T-helper 2 cell treated with Interferon-gamma antibody and Interleukin-4, amounts not matched to agents 5 μg/mL and 100 μg/mL, for 36 hours (primary cell): Measurements from ENCODE around the gene DBP.
"Not testable (repeated sequence)": the region's sequence is repeated elsewhere in the genome, so short reads cannot be mapped to it uniquely, and the experiment has no call there.

Source experiments
- DNase-seq: peaks from one replicate; pipeline ENCODE4 v3.0.0; 2021; ENCODE audit warnings: low spot score
- H3K27ac Mint-ChIP-seq: one replicate; pipeline ENCODE4 v1.8.0; 2021; ENCODE audit warnings: mild to moderate bottlenecking, mixed read lengths
- H3K27me3 Mint-ChIP-seq: one replicate; pipeline ENCODE4 v1.8.0; 2021; ENCODE audit warnings: low read depth, mixed read lengths
- H3K36me3 Mint-ChIP-seq: one replicate; pipeline ENCODE4 v1.8.0; 2021; ENCODE audit warnings: low read depth, mixed read lengths
- H3K4me1 Mint-ChIP-seq: one replicate; pipeline ENCODE4 v1.8.0; 2021; ENCODE audit warnings: low read depth, mixed read lengths
- H3K4me3 Mint-ChIP-seq: one replicate; pipeline ENCODE4 v1.8.0; 2022; ENCODE audit warnings: mild to moderate bottlenecking, moderate library complexity, mixed read lengths
- H3K9me3 Mint-ChIP-seq: one replicate; pipeline ENCODE4 v1.8.0; 2021; ENCODE audit warnings: mixed read lengths

The DBP gene

DNA sequence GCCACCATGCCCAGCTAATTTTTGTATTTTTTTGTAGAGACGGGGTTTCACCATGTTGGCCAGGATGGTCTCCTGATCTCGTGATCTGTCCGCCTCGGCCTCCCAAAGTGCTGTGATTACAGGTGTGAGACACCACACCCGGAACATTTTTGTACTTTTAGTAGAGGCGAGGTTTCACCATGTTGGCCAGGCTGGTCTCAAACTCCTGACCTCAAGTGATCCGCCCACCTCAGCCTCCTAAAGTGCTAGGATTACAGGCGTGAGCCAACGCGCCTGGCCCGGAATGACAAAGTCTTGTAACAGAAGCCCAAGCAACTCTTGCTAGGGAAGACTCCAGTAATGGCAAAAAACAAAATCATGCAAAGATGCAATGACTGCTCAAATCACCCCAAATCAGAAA lies 4.9 kb downstream of the DBP start:
- peaks cover 20% of the 10 kb centered on the region for H3K4me1 Mint-ChIP-seq
- H3K9me3 Mint-ChIP-seq, H3K27ac Mint-ChIP-seq, DNase-seq, H3K4me3 Mint-ChIP-seq, H3K27me3 Mint-ChIP-seq: not testable (repeated sequence)
- H3K36me3 Mint-ChIP-seq: peaks cover 14% of the 10 kb centered on the region

DNA sequence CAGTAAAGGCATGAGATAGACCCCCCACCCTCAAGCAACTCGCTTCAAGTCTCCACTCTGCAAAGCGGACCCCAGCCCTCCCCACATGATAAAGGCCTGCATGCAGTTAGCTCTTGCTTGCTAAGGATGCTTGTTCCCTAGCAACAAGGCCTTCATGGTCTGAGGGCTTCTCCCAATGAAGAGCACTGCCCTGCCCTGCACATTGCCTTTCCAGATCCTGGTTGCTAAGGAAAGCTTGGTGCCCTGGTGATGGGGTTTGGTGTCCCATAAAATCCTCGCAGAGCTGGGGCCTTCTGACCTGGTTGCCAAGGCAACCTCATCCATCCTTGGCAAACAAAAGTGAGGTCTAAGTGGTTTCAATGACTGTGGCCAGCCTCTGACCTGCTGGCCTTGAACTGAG lies 6.0 kb downstream of the DBP start:
- Mint-ChIP-seq H3K9me3 (no peaks in the 10 kb centered on the region), H3K4me1 (peaks cover 20% of the 10 kb centered on the region), H3K36me3 (peaks cover 16% of the 10 kb centered on the region), H3K27ac (no peak overlapping the region), H3K4me3 (no peak overlapping the region), H3K27me3 (no peaks in the 10 kb centered on the region)
- no peak for DNase-seq

DNA sequence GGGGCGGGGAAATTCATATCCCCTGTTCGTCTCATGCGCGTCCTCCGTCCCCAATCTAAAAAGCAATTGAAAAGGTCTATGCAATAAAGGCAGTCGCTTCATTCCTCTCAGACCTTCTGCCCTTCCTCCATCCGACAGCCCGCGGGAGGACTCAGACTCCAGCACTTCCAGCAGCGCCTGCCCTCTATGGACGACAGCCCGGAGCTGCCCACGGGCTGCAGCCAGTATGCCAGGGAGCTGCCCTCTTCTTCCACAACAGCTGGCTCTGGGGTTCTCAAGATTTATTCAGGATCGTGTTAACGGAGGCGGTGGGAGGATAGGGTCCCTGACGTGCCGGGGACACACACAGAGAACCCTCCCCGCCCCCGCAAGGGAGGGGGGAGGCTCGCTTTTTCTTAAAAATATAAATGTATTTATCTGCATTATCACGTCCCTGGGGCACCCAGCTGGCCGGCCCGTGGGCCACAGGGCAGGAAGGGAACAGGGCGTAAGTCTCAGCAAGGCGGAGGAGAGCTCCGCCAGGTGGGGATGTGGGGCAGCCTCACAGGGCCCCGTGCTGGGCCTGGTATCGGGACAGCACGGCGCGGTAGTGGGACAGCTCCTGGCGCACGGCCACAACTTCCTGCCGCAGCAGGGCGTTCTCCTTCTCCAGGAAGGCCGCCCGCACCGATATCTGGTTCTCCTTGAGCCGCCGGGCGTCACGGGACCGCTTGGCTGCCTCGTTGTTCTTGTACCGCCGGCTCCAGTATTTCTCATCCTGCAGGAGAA lies 6.7 kb downstream of the DBP start:
- H3K36me3 Mint-ChIP-seq: peaks cover 16% of the 10 kb centered on the region
- H3K27me3 Mint-ChIP-seq: no peaks in the 10 kb centered on the region
- DNase-seq: no peak
- no peaks in the 10 kb centered on the region for H3K9me3 Mint-ChIP-seq
- H3K4me1 Mint-ChIP-seq: peaks cover 17% of the 10 kb centered on the region
- H3K27ac Mint-ChIP-seq: peak overlapping the region; percentile 41
- no peak overlapping the region for H3K4me3 Mint-ChIP-seq

DNA sequence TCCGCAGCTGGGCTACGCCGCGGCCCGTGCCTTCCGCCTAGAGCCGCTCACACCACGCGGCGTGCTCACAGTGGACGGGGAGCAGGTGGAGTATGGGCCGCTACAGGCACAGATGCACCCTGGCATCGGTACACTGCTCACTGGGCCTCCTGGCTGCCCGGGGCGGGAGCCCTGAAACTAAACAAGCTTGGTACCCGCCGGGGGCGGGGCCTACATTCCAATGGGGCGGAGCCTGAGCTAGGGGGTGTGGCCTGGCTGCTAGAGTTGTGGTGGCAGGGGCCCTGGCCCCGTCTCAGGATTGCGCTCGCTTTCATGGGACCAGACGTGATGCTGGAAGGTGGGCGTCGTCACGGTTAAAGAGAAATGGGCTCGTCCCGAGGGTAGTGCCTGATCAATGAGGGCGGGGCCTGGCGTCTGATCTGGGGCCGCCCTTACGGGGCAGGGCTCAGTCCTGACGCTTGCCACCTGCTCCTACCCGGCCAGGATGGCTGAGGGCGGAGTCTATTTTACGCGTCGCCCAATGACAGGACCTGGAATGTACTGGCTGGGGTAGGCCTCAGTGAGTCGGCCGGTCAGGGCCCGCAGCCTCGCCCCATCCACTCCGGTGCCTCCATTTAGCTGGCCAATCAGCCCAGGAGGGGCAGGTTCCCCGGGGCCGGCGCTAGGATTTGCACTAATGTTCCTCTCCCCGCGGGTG lies 7.4 kb downstream of the DBP start:
- H3K36me3 Mint-ChIP-seq: peaks cover 16% of the 10 kb centered on the region
- H3K27me3 Mint-ChIP-seq: no peaks in the 10 kb centered on the region

DNA sequence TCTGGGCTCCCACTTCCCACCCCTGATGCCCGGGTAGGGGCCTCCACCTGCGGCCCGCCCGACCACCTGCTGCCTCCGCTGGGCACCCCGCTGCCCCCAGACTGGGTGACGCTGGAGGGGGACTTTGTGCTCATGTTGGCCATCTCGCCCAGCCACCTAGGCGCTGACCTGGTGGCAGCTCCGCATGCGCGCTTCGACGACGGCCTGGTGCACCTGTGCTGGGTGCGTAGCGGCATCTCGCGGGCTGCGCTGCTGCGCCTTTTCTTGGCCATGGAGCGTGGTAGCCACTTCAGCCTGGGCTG lies 7.9 kb downstream of the DBP start:
- DNase-seq: no peak
- H3K4me1 Mint-ChIP-seq: peaks cover 17% of the 10 kb centered on the region
- peaks cover 16% of the 10 kb centered on the region for H3K36me3 Mint-ChIP-seq
- no peaks in the 10 kb centered on the region for H3K27me3 Mint-ChIP-seq
- no peak overlapping the region for H3K4me3 Mint-ChIP-seq
- no peaks in the 10 kb centered on the region for H3K9me3 Mint-ChIP-seq
- no peak overlapping the region for H3K27ac Mint-ChIP-seq

More for the DNA sequence above, 7.4 kb downstream of the DBP start:
- H3K9me3 Mint-ChIP-seq: no peaks in the 10 kb centered on the region
- H3K4me3 Mint-ChIP-seq: no peak overlapping the region
- H3K4me1 Mint-ChIP-seq: peaks cover 16% of the 10 kb centered on the region
- H3K27ac Mint-ChIP-seq: no peak overlapping the region
- no peak for DNase-seq

DNA sequence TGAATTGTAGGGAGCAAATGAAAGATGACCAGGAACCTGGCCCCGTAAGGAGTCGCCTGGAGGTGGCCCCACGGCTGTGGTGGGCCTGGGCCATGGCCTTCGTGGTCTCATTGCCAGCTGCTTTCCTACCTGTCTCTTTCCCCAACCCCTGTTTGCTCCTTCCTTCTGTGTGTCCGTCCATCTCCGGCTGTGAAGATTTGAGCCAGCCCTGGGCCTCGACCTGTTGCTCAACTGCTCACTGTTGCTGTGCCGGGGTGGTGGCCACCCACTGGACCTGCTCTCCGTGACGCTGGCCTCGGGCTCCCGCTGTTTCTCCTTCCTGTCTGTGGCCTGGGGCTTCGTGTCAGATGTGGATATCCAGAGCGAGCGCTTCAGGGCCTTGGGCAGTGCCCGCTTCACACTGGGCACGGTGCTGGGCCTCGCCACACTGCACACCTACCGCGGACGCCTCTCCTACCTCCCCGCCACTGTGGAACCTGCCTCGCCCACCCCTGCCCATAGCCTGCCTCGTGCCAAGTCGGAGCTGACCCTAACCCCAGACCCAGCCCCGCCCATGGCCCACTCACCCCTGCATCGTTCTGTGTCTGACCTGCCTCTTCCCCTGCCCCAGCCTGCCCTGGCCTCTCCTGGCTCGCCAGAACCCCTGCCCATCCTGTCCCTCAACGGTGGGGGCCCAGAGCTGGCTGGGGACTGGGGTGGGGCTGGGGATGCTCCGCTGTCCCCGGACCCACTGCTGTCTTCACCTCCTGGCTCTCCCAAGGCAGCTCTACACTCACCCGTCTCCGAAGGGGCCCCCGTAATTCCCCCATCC lies 8.5 kb downstream of the DBP start:
- Mint-ChIP-seq H3K36me3 (peaks cover 18% of the 10 kb centered on the region), H3K27me3 (no peaks in the 10 kb centered on the region), H3K9me3 (no peaks in the 10 kb centered on the region), H3K4me1 (peaks cover 16% of the 10 kb centered on the region), H3K4me3 (no peak overlapping the region), H3K27ac (peak overlapping the region; percentile 65)
- no peak for DNase-seq

DNA sequence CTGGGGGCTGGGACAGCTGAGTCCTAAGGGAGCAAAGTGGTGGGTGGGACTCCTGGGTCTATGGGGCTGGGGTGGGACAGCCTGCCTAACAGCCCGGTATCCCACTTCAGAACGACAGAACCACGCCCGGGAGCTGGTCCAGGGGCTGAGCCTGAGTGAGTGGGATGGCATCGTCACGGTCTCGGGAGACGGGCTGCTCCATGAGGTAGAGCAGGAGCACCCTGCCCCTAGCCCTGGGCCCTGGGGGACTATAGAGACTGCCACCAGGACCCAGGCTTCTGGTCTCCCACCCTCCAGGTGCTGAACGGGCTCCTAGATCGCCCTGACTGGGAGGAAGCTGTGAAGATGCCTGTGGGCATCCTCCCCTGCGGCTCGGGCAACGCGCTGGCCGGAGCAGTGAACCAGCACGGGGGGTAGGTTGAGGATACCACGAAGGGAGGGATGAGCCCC lies 9.3 kb downstream of the DBP start:
- DNase-seq: no peak
- H3K27ac Mint-ChIP-seq: no peak overlapping the region
- no peaks in the 10 kb centered on the region for H3K9me3 Mint-ChIP-seq
- H3K4me3 Mint-ChIP-seq: no peak overlapping the region
- H3K27me3 Mint-ChIP-seq: no peaks in the 10 kb centered on the region
- peaks cover 23% of the 10 kb centered on the region for H3K36me3 Mint-ChIP-seq
- H3K4me1 Mint-ChIP-seq: peaks cover 18% of the 10 kb centered on the region

DNA sequence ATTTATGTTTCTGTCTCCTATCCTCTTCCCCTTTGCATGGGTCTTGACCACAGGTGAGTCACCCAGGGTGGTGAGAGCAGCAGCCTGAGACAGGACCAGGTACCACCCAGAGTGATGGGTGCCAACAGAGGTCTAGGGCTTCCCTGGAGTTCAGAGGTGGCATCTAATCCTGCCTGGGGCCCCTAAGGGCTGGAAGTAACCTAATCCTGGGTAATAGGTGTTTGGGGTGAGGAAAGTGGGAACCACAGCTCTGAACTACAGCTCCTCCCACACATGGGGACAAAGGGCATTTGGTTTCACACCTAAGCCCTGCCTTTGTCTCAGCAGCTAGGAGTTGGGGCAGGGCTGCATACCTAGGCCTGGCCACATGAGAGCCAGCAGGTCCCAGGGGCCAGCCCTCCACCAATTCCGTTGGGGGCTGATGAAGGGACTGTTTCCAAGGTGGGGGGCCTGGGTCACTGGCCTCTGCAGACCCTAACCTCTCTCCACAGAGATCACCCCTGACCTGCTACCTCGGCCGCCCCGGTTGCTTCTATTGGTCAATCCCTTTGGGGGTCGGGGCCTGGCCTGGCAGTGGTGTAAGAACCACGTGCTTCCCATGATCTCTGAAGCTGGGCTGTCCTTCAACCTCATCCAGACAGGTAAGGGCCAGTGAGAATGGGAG lies 9.8 kb downstream of the DBP start:
- H3K4me3 Mint-ChIP-seq: no peak overlapping the region
- peaks cover 20% of the 10 kb centered on the region for H3K4me1 Mint-ChIP-seq
- peaks cover 25% of the 10 kb centered on the region for H3K36me3 Mint-ChIP-seq
- no peak overlapping the region for H3K27ac Mint-ChIP-seq
- no peaks in the 10 kb centered on the region for H3K27me3 Mint-ChIP-seq
- no peak for DNase-seq
- no peaks in the 10 kb centered on the region for H3K9me3 Mint-ChIP-seq

DNA sequence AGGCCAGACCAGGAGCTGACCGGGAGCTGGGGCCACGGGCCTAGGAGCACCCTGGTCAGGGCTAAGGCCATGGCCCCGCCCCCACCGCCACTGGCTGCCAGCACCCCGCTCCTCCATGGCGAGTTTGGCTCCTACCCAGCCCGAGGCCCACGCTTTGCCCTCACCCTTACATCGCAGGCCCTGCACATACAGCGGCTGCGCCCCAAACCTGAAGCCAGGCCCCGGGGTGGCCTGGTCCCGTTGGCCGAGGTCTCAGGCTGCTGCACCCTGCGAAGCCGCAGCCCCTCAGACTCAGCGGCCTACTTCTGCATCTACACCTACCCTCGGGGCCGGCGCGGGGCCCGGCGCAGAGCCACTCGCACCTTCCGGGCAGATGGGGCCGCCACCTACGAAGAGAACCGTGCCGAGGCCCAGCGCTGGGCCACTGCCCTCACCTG lies 11.3 kb downstream of the DBP start:
- Mint-ChIP-seq H3K27ac (no peak overlapping the region), H3K9me3 (no peaks in the 10 kb centered on the region), H3K27me3 (no peaks in the 10 kb centered on the region), H3K4me3 (no peak overlapping the region), H3K36me3 (peaks cover 31% of the 10 kb centered on the region), H3K4me1 (peaks cover 21% of the 10 kb centered on the region)
- no peak for DNase-seq

DNA sequence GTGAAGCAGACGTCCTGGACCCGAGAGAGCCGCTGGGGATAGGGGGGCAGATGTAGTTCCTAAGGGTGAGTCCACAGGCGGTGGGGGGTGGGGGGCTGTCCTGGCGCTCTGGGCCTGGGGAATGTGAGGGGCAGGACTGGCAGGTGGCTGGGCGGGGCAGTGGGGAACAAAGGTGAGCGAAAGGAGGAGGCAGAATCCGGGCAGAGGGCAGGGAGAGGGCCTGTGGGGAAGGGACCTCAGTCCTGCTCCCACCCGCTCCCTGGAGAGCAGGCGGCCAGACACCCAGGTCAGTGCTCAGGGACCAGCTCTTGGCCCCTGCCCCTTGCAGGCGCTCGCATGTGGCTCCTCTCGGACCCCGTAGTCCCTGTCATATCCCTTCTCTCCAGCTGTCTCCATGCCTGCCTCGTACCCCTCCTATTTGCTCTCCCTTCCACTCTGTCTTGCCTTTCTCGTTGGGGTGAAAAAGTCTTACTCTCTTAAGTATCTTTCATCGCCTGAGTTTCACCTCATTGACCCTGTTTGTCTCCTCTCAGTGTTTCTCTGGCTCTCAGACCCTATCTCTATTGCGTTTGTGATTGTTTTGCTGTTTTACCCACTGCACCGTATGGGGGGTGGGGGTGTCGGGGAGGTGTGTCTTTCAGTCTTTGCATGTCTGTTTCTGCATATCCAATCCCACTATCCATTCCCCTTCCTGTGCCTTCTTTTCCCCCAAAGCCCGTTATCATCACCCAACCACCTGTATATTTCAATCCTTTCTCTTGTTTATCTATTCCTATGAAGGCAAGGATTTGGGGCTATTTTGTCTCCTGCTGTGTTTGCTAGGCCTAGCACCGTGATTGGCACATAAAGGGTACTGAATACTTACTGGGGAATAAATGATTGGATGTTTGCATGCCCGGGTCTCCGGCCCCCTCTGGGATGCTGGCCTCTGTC lies 12.1 kb downstream of the DBP start:
- Mint-ChIP-seq H3K27me3 (no peaks in the 10 kb centered on the region), H3K4me3 (peak overlapping the region; percentile 90), H3K9me3 (no peaks in the 10 kb centered on the region), H3K27ac (peak overlapping the region; percentile 65), H3K36me3 (peaks cover 26% of the 10 kb centered on the region), H3K4me1 (peaks cover 25% of the 10 kb centered on the region)
- DNase-seq: no peak

DNA sequence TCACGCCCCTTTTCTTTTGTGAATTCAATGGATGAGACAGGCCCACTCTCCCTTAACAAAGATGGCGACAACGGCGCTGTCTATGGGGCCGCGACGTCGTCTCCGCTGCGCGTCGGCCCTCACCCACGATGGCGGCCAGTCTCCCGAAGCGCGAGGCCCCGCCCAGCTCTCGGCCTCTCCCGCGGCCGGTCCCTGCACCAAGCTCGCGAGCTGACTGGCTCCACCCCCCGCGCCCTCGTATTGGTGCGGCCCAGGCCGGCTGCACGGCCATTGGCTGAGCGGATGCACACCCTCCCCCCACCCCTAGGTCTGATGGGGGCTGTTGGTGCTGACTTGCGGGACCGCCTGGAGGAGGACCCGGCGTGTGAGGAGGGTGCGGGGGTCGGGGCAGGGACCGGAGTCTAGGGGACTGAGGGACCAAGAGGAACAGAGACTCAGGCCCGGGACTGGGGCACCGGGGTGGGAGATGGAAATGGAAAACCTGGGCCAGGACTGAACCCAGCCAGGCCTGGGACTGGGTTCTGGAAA lies 13.0 kb downstream of the DBP start:
- H3K27me3 Mint-ChIP-seq: no peaks in the 10 kb centered on the region
- H3K4me1 Mint-ChIP-seq: peaks cover 32% of the 10 kb centered on the region
- DNase-seq: peak; percentile 98
- peaks cover 27% of the 10 kb centered on the region for H3K36me3 Mint-ChIP-seq
- peak overlapping the region; percentile 90 for H3K4me3 Mint-ChIP-seq
- H3K9me3 Mint-ChIP-seq: no peaks in the 10 kb centered on the region
- H3K27ac Mint-ChIP-seq: peak overlapping the region; percentile 98

DNA sequence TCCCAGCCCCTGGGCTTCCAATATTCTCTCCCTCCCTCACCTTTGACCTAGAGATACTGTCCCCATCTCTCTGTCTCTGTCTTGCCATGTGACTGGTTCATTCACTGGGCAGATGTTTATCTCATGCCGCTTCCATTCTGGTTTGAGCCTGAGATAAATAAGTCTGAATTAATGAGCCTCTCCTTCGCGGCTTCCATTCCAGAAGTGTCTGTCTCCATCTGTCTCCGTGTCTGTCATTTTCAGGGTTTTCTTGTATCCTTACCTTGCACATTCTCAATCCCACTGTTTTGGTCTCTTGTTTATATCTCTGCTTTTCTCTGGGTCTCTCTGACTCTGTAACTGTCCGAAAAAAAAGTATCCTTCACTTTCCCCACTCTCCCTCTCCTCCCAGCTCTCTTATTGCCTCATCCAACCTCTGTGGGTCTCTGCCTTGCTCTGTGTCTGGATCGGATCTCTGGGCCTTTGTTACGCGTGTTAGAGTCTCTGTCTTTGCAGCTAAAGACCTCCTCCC lies 13.6 kb downstream of the DBP start:
- Mint-ChIP-seq H3K27me3 (no peaks in the 10 kb centered on the region), H3K9me3 (no peaks in the 10 kb centered on the region), H3K27ac (peak overlapping the region; percentile 98), H3K4me1 (peaks cover 32% of the 10 kb centered on the region), H3K36me3 (peaks cover 26% of the 10 kb centered on the region), H3K4me3 (peak overlapping the region; percentile 90)
- no peak for DNase-seq
